ENCODE results near the gene SAP30. TPM values are rescaled to one million over a fixed set of nuclear protein-coding genes. Genes with fewer than 3 reads are reported as not detected.

Gene SAP30
- total and polyA plus RNA-seq, 9 of the 15 experiments (the other 6 are each of a cell fraction or from before 2014, with no cell fraction given) = 5.9 to 51.1 (median 32.6) TPM

DNA sequence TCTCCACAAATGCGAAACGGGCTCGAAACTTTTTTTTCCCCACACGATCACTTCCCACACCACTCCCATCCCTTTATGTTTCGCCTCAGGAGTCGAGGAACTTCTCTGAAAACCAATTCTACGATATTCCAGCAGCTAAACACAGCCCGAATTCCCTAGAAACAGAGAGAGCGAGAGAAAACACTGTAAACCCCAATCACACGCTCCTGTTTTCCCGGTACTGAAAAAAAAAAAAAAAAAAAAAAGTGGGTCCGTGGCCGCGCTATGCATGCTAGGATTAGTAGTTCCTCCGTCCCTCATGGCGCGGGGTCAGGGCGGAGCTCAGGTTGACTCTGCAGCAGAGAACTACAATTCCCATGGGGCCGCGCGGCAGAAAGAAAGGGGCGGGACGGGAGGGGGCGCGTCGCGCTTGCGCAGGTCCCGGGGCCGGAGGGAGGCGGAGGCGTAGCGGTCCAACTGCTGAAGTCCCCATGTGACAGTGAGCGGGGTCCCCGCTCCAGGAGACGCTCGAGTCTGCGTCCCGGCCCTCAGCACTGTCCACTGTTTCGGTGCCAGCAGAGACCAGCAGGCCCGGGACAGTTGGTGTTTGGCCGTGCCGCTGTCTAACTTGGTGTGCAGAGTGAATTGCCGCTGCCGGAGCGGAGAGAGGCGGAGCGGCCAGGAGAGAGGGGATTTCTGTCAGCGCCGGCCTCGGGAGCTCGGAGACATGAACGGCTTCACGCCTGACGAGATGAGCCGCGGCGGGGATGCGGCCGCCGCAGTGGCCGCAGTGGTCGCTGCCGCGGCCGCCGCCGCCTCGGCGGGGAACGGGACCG is at the start of gene SAP30 (continued):
- TF ChIP-seq ZKSCAN8 (CRISPR knock-in tag; IDR thresholded peaks at IDR 0.05) (no peak), CEBPB (tag; IDR thresholded peaks at IDR 0.05) (no peak), ESRRB (CRISPR knock-in tag; IDR thresholded peaks at IDR 0.05; ENCODE audit: borderline replicate concordance) (no peak), PHF20 (IDR thresholded peaks at IDR 0.05; ENCODE audit: partially characterized antibody) (peak; percentile 57), NFYB (IDR thresholded peaks at IDR 0.05; ENCODE audit: extremely low read depth, insufficient read length) (no peak), ZSCAN32 (CRISPR knock-in tag; IDR thresholded peaks at IDR 0.05) (no peak), ZBTB26 (CRISPR knock-in tag; IDR thresholded peaks at IDR 0.05) (no peak), RBM34 (IDR thresholded peaks at IDR 0.05; ENCODE audit: borderline replicate concordance, insufficient read depth, low read length) (no peak), ZNF695 (CRISPR knock-in tag; IDR thresholded peaks at IDR 0.05) (no peak), AFF4 (CRISPR knock-in tag; IDR thresholded peaks at IDR 0.05) (no peak), GABPA (tag; conservative IDR thresholded peaks at IDR 0.05; ENCODE audit: low read depth) (no peak; the same call in none of the 2 replicates), IRF2 (CRISPR knock-in tag; IDR thresholded peaks at IDR 0.05) (no peak), NR2F6 (CRISPR knock-in tag; IDR thresholded peaks at IDR 0.05) (no peak), BRF1 (IDR thresholded peaks at IDR 0.05; ENCODE audit: borderline replicate concordance, extremely low read depth, insufficient read length) (no peak), ZBTB12 (CRISPR knock-in tag; IDR thresholded peaks at IDR 0.05) (no peak), POLR2AphosphoS2 (IDR thresholded peaks at IDR 0.05; ENCODE audit: low read length) (no peak), MXI1 (IDR thresholded peaks at IDR 0.05; ENCODE audit: low read depth, low read length) (peak; percentile 81), FOXM1 (IDR thresholded peaks at IDR 0.05; ENCODE audit: low read depth) (no peak), FOXM1 (CRISPR knock-in tag; IDR thresholded peaks at IDR 0.05; ENCODE audit: low read depth) (no peak), TEAD1 (CRISPR knock-in tag; IDR thresholded peaks at IDR 0.05) (no peak)
